ENCODE data around the gene OBP2A. TPM values are rescaled to one million over a fixed set of nuclear protein-coding genes. Genes with fewer than 3 reads are reported as not detected.

The OBP2A gene
- total and polyA plus RNA-seq, 2 donors (not counting 1 experiment from before 2014, with no cell fraction given) = not detected

DNA sequence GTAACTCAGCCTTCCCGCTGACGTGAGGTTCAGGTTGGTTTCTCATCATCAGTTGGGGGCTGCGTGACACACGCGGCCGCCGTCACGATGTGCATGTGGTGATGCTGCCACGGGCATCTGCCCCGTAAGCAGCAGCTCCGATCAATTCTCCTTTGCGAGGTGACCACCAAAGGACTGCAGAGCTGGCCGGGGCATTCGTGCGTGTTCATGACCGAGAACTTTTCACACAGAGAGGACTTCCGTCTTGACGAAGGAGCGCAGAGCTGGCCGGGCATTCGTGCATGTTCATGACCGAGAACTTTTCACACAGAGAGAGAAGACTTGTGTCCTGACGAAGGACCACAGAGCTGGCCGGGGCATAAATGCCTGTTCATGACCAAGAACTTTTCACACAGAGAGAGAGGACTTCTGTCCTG is 28.5 kb upstream of the OBP2A start:
- H3K79me2 ChIP-seq (ENCODE audit: control insufficient read depth, insufficient read depth, low read length) = no peaks in the 10 kb centered on the region
- WGBS (ENCODE audit: insufficient coverage) = 96% methylated on average over 24 of the region's 24 CpGs
- H2AFZ ChIP-seq (ENCODE audit: insufficient read depth, low read depth, low read length, poor library complexity, severe bottlenecking) = no peak overlapping the region
- no peaks in the 10 kb centered on the region for H3K36me3 ChIP-seq (replicated peaks in 1 of 2; ENCODE audit: control extremely low read depth in 1 of 2, control insufficient read depth in 1 of 2, extremely low read depth in 1 of 2, insufficient read depth in 2 of 2, low read length in 1 of 2)
- TF ChIP-seq, protein P1, sequence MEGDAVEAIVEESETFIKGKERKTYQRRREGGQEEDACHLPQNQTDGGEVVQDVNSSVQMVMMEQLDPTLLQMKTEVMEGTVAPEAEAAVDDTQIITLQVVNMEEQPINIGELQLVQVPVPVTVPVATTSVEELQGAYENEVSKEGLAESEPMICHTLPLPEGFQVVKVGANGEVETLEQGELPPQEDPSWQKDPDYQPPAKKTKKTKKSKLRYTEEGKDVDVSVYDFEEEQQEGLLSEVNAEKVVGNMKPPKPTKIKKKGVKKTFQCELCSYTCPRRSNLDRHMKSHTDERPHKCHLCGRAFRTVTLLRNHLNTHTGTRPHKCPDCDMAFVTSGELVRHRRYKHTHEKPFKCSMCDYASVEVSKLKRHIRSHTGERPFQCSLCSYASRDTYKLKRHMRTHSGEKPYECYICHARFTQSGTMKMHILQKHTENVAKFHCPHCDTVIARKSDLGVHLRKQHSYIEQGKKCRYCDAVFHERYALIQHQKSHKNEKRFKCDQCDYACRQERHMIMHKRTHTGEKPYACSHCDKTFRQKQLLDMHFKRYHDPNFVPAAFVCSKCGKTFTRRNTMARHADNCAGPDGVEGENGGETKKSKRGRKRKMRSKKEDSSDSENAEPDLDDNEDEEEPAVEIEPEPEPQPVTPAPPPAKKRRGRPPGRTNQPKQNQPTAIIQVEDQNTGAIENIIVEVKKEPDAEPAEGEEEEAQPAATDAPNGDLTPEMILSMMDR (IDR thresholded peaks at IDR 0.05) = no peak
- no peak for TF ChIP-seq EZH2 (IDR thresholded peaks at IDR 0.05; ENCODE audit: borderline replicate concordance, insufficient read depth, low read depth, low read length, poor library complexity, severe bottlenecking)
- DNase-seq (no peak), ATAC-seq (ENCODE audit: low read depth) (no peak)
- POLR2A ChIA-PET = no interaction called here
- no peak overlapping the region for H3K27ac ChIP-seq (ENCODE audit: low read length in 2 of 2)
- H4K20me1 ChIP-seq (ENCODE audit: control insufficient read depth, insufficient read depth, low read length, poor library complexity, severe bottlenecking) = no peaks in the 10 kb centered on the region
- no peak overlapping the region for H3K9ac ChIP-seq (ENCODE audit: low read length)
- Mint-ChIP-seq H3K4me1 (no peaks in the 10 kb centered on the region), H3K27ac (no peak overlapping the region), H3K9me3 (ENCODE audit: insufficient read depth) (no peaks in the 10 kb centered on the region), H3K4me3 (no peak overlapping the region), H3K27me3 (peaks cover 8% of the 10 kb centered on the region)
- no peaks in the 10 kb centered on the region for H3K9me3 ChIP-seq (ENCODE audit: control extremely low read depth in 1 of 3, control insufficient read depth in 2 of 3, insufficient read depth in 1 of 3, low read length in 2 of 3)
- no peak overlapping the region for H3K4me2 ChIP-seq (replicated peaks; ENCODE audit: low read depth, low read length, poor library complexity, severe bottlenecking)
- CTCF ChIA-PET = no interaction called here
- no peaks in the 10 kb centered on the region for H3K4me1 ChIP-seq (ENCODE audit: control insufficient read depth in 2 of 2, insufficient read depth in 2 of 2, low read length in 2 of 2)
- no peak overlapping the region for H3K4me3 ChIP-seq (ENCODE audit: control extremely low read depth in 1 of 5, extremely low read depth in 1 of 5, insufficient read depth in 1 of 5, low read depth in 2 of 5, low read length in 4 of 5)
- intact Hi-C loops (cut with micrococcal nuclease) = no loop called here
- no peaks in the 10 kb centered on the region for H3K27me3 ChIP-seq (replicated peaks in 1 of 4; ENCODE audit: control extremely low read depth in 1 of 4, control insufficient read depth in 3 of 4, insufficient read depth in 4 of 4, low read length in 3 of 4)

- WGBS (ENCODE audit: insufficient coverage) = 93% methylated on average over 9 of the region's 10 CpGs
- Histone ChIP-seq H3K4me1 (ENCODE audit: control insufficient read depth in 2 of 2, insufficient read depth in 2 of 2, low read length in 2 of 2) (no peaks in the 10 kb centered on the region), H3K4me3 (ENCODE audit: control extremely low read depth in 1 of 5, extremely low read depth in 1 of 5, insufficient read depth in 1 of 5, low read depth in 2 of 5, low read length in 4 of 5) (no peak overlapping the region), H3K79me2 (ENCODE audit: control insufficient read depth, insufficient read depth, low read length) (no peaks in the 10 kb centered on the region), H2AFZ (ENCODE audit: insufficient read depth, low read depth, low read length, poor library complexity, severe bottlenecking) (no peak overlapping the region), H3K36me3 (replicated peaks in 1 of 2; ENCODE audit: control extremely low read depth in 1 of 2, control insufficient read depth in 1 of 2, extremely low read depth in 1 of 2, insufficient read depth in 2 of 2, low read length in 1 of 2) (no peaks in the 10 kb centered on the region), H3K4me2 (replicated peaks; ENCODE audit: low read depth, low read length, poor library complexity, severe bottlenecking) (no peak overlapping the region), H3K27ac (ENCODE audit: low read length in 2 of 2) (no peak overlapping the region), H3K27me3 (replicated peaks in 1 of 4; ENCODE audit: control extremely low read depth in 1 of 4, control insufficient read depth in 3 of 4, insufficient read depth in 4 of 4, low read length in 3 of 4) (no peaks in the 10 kb centered on the region), H4K20me1 (ENCODE audit: control insufficient read depth, insufficient read depth, low read length, poor library complexity, severe bottlenecking) (no peaks in the 10 kb centered on the region), H3K9me3 (ENCODE audit: control extremely low read depth in 1 of 3, control insufficient read depth in 2 of 3, insufficient read depth in 1 of 3, low read length in 2 of 3) (no peaks in the 10 kb centered on the region), H3K9ac (ENCODE audit: low read length) (no peak overlapping the region)
- ATAC-seq (ENCODE audit: low read depth) (no peak), DNase-seq (no peak)
- Mint-ChIP-seq H3K27me3 (peaks cover 11% of the 10 kb centered on the region), H3K9me3 (ENCODE audit: insufficient read depth) (no peaks in the 10 kb centered on the region), H3K4me3 (no peak overlapping the region), H3K4me1 (no peaks in the 10 kb centered on the region), H3K27ac (no peak overlapping the region)
- CTCF ChIA-PET = no interaction called here
- POLR2A ChIA-PET = no interaction called here
- intact Hi-C loops (cut with micrococcal nuclease) = no loop called here
- TF ChIP-seq EZH2 (IDR thresholded peaks at IDR 0.05; ENCODE audit: borderline replicate concordance, insufficient read depth, low read depth, low read length, poor library complexity, severe bottlenecking) = no peak
- TF ChIP-seq, protein P1 (IDR thresholded peaks at IDR 0.05) = no peak
Measured at GRCh38 chr9:135519179-135519971, 26.6 kb upstream of the OBP2A start.
